Hepatocyte (in vitro differentiated cells): ENCODE data around the gene VCX2.

Experiments
- CTCF ChIP-seq: fragments of 200-600 bp; sonication (generic); IDR thresholded peaks from 2 replicates; pipeline ENCODE4 v1.5.1; 2016; ENCODE audit warnings: antibody characterized with exemption, mild to moderate bottlenecking; ENCODE audit not compliant: poor library complexity
- EZH2 ChIP-seq: fragments of 200-600 bp; sonication (generic); IDR thresholded peaks from 2 replicates; pipeline ENCODE4 v1.6.1; 2016; ENCODE audit warnings: antibody characterized with exemption, mild to moderate bottlenecking, borderline replicate concordance
- EZH2phosphoT487 ChIP-seq: fragments of 200-600 bp; sonication (generic); IDR thresholded peaks from one replicate; pipeline ENCODE4 v1.6.1; 2018; ENCODE audit warnings: antibody characterized with exemption, mild to moderate bottlenecking, low read depth, moderate library complexity; ENCODE audit not compliant: unreplicated experiment, severe bottlenecking

- no peak for TF ChIP-seq CTCF
- TF ChIP-seq EZH2phosphoT487: no peak
- no peak for TF ChIP-seq EZH2
Measured at GRCh38 chrX:8138252-8138651, 32.8 kb downstream of the VCX2 start.
